GM13976 (cell line): ENCODE results near the gene ARMH3.

Experiments used
- DNase-seq: peaks from one replicate; pipeline ENCODE4 v3.0.0; 2012; ENCODE audit warnings: low spot score
- CTCF ChIP-seq: IDR thresholded peaks from 2 replicates; pipeline ENCODE4 v1.5.1; 2012; ENCODE audit warnings: borderline replicate concordance, mild to moderate bottlenecking; ENCODE audit not compliant: insufficient read depth; ENCODE audit errors: extremely low read depth, missing control alignments, control extremely low read depth
- in situ Hi-C: fragments of 300-500 bp; cut with MboI; formaldehyde crosslinking; loops from one replicate; pipeline ENCODE4 v1.12.0; 2022; ENCODE audit warnings: low sequenced_read_pairs, mixed read lengths, inconsistent platforms; ENCODE audit not compliant: unreplicated experiment

The ARMH3 gene

GRCh38 chr10:102004376-102004775 lies 51.6 kb downstream of the ARMH3 start:
- in situ Hi-C loops, result loop anchor here (5.0 kb wide), 1 partner anchor 112 kb away; no protein-coding TSS in a partner anchor
- DNase-seq, result peak; percentile 32
- no peak for TF ChIP-seq CTCF

GRCh38 chr10:102003541-102003940 lies 52.4 kb downstream of the ARMH3 start:
- in situ Hi-C loops, result loop anchor here (5.0 kb wide), 1 partner anchor 111 kb away; no protein-coding TSS in a partner anchor
- no peak for TF ChIP-seq CTCF
- no peak for DNase-seq

- in situ Hi-C loops, result loop anchor here (5.0 kb wide), 1 partner anchor 109 kb away; no protein-coding TSS in a partner anchor
- DNase-seq, result peak; percentile 63
Measured at GRCh38 chr10:102001435-102002068, 54.4 kb downstream of the ARMH3 start.

GRCh38 chr10:101997803-101998202 lies 58.2 kb downstream of the ARMH3 start:
- DNase-seq, result no peak
- TF ChIP-seq CTCF, result no peak
- in situ Hi-C loops, result no loop called here

More at GRCh38 chr10:102001435-102002068, 54.4 kb downstream of the ARMH3 start:
- TF ChIP-seq CTCF, result no peak

- TF ChIP-seq CTCF, result no peak
- DNase-seq, result no peak
- in situ Hi-C loops, result no loop called here
Measured at GRCh38 chr10:101995451-101996063, 60.4 kb downstream of the ARMH3 start.

- no peak for TF ChIP-seq CTCF
- no peak for DNase-seq
- in situ Hi-C loops, result no loop called here
Measured at GRCh38 chr10:101993651-101994200, 62.2 kb downstream of the ARMH3 start.

DNA sequence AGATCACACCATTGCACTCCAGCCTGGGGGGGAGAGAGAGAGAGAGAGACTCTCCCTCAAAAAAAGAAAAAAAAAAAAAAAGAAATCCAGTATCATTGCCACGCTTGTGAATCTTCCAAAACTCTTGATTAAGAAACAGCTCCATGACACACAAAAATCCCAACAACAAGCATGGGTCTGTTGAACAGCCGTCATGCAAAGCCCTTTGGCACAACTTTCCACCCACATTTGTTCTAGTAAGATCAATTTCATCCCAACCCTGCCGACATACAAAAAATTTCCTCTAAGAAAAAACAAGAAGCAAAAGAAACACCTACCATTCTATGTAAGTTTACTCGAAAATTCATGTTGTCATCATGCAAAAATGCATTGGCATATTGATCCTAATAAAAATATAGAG lies 62.8 kb downstream of the ARMH3 start:
- in situ Hi-C loops, result no loop called here
- no peak for DNase-seq
- no peak for TF ChIP-seq CTCF
